ENCODE results near the gene WIPF3. TPM values are rescaled to one million over a fixed set of nuclear protein-coding genes. Genes with fewer than 3 reads are reported as not detected.
A peak's percentile ranks its signal among the peaks of the same experiment; 100 is the strongest.

The WIPF3 gene
- total RNA-seq, 1 donor = not detected

GRCh38 chr7:29808075-29808801 is 1.9 kb downstream of the WIPF3 start:
- DNase-seq (ENCODE audit: low read depth) = no peak
- H3K4me3 ChIP-seq (ENCODE audit: low read depth, low read length) = no peak overlapping the region
- TF ChIP-seq, protein P1, sequence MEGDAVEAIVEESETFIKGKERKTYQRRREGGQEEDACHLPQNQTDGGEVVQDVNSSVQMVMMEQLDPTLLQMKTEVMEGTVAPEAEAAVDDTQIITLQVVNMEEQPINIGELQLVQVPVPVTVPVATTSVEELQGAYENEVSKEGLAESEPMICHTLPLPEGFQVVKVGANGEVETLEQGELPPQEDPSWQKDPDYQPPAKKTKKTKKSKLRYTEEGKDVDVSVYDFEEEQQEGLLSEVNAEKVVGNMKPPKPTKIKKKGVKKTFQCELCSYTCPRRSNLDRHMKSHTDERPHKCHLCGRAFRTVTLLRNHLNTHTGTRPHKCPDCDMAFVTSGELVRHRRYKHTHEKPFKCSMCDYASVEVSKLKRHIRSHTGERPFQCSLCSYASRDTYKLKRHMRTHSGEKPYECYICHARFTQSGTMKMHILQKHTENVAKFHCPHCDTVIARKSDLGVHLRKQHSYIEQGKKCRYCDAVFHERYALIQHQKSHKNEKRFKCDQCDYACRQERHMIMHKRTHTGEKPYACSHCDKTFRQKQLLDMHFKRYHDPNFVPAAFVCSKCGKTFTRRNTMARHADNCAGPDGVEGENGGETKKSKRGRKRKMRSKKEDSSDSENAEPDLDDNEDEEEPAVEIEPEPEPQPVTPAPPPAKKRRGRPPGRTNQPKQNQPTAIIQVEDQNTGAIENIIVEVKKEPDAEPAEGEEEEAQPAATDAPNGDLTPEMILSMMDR (IDR thresholded peaks at IDR 0.05; ENCODE audit: insufficient read depth, low read length) = no peak

GRCh38 chr7:29809533-29810155 is 3.3 kb downstream of the WIPF3 start:
- H3K4me3 ChIP-seq (ENCODE audit: low read depth, low read length) = no peak overlapping the region
- TF ChIP-seq, protein P1 (IDR thresholded peaks at IDR 0.05; ENCODE audit: insufficient read depth, low read length) = no peak
- no peak for DNase-seq (ENCODE audit: low read depth)

GRCh38 chr7:29810297-29810696 is 4.0 kb downstream of the WIPF3 start:
- no peak overlapping the region for H3K4me3 ChIP-seq (ENCODE audit: low read depth, low read length)
- TF ChIP-seq, protein P1 (IDR thresholded peaks at IDR 0.05; ENCODE audit: insufficient read depth, low read length) = no peak
- DNase-seq (ENCODE audit: low read depth) = no peak

GRCh38 chr7:29810813-29811482 is 4.6 kb downstream of the WIPF3 start:
- DNase-seq (ENCODE audit: low read depth) = no peak
- TF ChIP-seq, protein P1 (IDR thresholded peaks at IDR 0.05; ENCODE audit: insufficient read depth, low read length) = no peak
- no peak overlapping the region for H3K4me3 ChIP-seq (ENCODE audit: low read depth, low read length)

DNA sequence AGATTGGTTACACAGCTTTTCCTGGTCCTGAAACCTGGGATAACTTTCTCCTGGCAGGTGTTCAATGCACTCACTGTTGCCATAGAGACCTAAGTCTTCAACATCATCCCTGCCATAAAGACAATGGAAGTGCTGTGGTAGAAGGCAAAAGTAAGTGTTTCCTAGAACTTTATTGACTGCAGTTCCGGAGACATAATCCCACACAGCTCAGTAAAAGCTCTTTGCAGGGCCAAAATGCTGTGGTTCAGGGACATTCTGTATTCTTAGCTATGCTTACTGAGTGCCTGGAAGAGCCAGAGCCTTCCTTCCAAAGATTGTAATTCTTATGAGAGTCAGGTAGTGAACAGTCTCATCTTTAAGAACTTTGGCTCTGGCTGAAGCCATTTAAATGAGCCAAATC is 5.3 kb downstream of the WIPF3 start:
- H3K4me3 ChIP-seq (ENCODE audit: low read depth, low read length) = no peak overlapping the region
- no peak for DNase-seq (ENCODE audit: low read depth)
- TF ChIP-seq, protein P1 (IDR thresholded peaks at IDR 0.05; ENCODE audit: insufficient read depth, low read length) = no peak

DNA sequence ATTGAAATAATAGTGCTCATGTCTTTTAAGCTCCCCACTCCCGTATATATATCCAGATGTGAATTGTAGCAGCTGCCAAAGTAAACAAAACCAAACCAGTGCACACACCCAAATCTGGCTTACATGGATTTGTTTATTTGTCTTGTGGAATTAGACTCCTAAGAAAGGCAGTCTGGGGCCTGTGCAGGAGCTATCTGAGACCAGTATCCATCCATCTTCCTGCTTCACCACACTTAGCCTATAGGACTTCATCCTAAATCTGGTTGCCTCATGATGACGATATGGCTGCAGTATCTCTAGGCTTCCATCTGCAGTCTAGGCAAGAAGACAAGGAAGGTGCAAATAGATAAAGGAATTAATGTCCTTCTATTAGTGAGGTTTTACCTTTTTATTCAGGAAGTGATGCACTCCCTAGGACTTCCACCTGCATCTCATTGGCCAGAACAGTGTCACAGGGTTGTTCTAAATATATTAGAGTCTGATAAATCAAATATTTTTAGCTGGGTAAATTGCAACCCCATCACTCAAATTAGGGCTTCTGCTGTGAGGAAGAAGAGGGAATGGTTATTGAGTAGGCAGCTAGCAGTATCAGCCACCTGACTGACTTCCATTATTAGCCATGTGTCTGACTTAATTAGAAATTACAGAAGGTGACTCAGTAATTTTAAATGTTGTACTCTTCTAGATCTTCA is 6.0 kb downstream of the WIPF3 start:
- H3K4me3 ChIP-seq (ENCODE audit: low read depth, low read length) = no peak overlapping the region
- peak; percentile 40 for DNase-seq (ENCODE audit: low read depth)

More for the DNA sequence above, 6.0 kb downstream of the WIPF3 start:
- TF ChIP-seq, protein P1 (IDR thresholded peaks at IDR 0.05; ENCODE audit: insufficient read depth, low read length) = no peak

All from fibroblast of the aortic adventitia (primary cell).